Stimulated activated CD8-positive, alpha-beta memory T cell treated with anti-CD3 and anti-CD28 coated beads, Interleukin-4, amount 100 ng/mL, for 48 hours (primary cell): ENCODE data around the gene TC2N.
"Not testable (repeated sequence)": the region's sequence is repeated elsewhere in the genome, so short reads cannot be mapped to it uniquely, and the experiment has no call there.

Source experiments
- DNase-seq: peaks from one replicate; pipeline ENCODE4 v3.0.0-alpha.2; 2020

The TC2N gene

GRCh38 chr14:91867316-91867988, at the start of gene TC2N:
Gene TC2N, minus strand, starts transcription at chr14:91867536. Its CDS starts 53,767 bp downstream, at chr14:91813769.
- peak; percentile 63 for DNase-seq

DNA sequence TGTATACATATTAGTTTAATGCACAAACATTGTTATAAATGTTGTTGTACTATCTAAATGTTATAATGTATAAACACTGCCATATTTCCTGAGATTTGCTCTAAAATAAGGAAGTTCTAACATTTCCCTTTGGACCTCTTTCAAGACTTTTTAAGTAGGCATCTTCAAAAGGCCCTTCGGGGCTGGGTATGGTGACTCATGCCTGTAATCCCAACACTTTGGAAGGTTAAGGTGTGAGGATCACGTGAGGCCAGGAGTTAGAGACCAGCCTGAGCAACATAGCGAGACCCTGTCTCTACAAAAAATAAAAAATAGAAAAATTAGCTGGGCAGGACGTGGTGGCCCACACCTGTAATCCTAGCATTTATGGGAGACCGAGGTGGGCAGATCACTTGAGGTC, 44.7 kb upstream of the TC2N start:
- no peak for DNase-seq

GRCh38 chr14:91911474-91912032, 44.2 kb upstream of the TC2N start:
- peak; percentile 45 for DNase-seq

DNA sequence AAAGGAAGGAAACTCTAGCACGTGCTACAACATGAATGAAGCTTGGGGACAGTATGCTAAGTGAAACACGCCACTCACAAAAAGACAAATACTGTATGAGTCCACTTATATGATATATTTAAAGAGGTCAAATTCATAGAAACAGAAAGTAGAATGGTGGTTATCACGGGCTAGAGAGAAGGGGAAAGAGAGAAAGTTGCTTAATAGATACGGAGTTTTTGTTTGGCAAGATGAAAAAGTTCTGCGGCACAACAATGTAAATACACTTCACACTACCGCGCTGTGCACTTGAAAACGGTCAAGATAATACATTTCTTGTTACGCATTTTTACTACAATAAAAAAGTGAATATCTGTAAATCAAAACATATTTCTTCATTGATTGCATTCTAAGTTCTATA, 42.9 kb upstream of the TC2N start:
- DNase-seq = no peak

GRCh38 chr14:91906374-91906773, 39.0 kb upstream of the TC2N start:
- DNase-seq = no peak

GRCh38 chr14:91904956-91905645, 37.8 kb upstream of the TC2N start:
- no peak for DNase-seq

- no peak for DNase-seq
Measured at GRCh38 chr14:91904483-91904882, 37.1 kb upstream of the TC2N start.

DNA sequence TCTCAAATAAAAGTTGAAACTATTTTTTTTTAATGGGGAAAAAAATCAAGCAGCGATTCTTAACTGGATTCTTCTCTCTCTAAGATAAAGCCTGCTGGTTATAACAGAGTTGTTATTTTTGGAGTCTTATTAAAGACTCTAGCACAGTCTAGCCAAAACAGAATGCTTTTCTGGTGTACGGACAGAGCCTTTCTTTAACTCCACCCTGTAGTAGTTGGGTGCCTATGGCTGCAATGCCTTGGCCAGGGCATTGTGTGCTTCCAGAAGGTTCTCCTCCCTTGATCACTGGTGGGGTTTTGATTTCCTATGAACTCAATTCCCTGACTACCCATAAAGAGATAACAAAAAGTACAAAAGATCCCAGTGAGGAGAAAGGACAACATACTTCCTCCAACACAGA, 35.7 kb upstream of the TC2N start:
- no peak for DNase-seq

DNA sequence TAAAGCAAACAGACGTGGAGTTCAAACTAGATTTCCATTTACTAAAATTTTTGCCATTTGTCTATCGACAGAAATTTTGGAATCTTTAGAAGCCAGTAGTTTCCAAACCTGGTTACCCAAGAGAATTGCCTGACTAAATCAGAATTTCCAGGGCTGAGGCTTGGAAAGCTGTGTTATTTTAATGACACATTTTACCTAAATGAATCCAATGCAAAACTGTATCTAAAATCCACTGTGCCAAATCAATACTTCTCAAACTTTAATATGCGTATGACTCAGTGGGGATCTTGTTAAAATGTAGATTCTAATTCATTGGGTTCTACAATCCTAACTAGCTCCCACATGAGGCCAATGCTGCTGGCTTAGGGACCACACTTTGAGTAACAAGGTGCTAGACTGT, 35.0 kb upstream of the TC2N start:
- no peak for DNase-seq

- no peak for DNase-seq
Measured at GRCh38 chr14:91901449-91902226, 34.3 kb upstream of the TC2N start.

DNA sequence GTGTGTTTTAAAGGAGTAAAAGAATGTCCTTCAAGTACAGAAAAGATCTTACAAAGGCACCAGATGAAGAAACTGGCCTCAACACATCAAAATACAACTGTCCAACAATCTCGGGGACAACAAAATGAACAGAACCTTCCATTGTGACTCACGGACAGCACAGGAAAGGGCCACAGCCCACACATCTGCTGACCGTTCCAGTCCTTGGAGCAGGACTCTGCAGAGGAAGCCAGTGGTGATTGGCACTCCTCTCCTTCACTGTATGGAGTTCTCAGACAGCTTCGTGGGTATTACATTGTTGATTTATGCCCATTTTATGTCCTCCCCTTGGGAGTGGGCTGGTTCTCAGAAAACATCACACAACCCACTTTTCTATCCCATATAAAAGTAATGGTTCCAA, 32.5 kb upstream of the TC2N start:
- DNase-seq = no peak

- DNase-seq = no peak
Measured at GRCh38 chr14:91899213-91899612, 31.9 kb upstream of the TC2N start.

- no peak for DNase-seq
Measured at GRCh38 chr14:91898372-91898771, 31.0 kb upstream of the TC2N start.

DNA sequence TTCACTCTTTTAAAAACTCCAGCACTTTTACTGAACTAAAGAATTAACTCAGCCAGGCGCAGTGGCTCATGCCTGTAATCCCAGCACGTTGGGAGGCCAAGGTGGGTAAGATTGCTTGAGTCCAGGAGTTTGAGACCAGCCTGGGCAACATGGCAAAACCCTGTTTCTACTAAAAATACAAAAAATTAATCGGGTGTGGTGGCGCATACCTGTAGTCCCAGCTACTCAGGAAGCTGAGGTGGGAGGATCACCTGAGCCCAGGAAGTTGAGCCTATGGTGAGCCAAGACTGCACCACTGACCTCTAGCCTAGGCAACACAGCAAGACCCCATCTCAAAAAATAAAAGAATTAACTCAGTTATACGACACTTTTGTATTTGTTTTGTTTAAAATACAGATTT, 30.4 kb upstream of the TC2N start:
- not testable (repeated sequence) for DNase-seq

DNA sequence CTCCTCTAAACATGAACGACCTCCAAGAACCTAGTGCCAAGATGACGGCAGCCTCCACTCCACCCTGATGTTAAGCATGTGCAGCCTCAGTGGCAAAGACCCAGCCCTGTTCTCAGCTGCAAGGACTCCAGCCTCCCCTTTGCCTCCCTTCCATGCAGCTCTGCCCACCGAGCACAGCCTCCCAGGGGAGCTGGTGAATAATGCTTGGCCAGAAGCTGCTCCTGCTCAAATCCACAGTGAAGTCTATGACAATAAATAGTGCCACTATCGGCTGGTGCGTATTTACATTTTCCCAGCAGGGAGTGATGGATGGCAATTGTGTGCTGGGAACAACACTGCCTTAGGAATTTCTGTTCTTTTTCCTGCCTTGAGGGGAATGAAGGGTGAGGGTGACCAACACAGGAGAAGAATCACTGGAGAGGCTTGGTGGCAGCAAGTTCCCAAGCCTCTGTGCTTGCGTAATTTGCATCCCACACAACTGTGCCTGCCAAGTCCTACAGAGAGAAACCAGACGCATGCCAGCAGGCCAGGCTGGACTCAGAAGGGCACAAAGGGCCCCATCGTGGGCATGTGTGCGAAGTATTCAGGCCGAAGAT, 29.9 kb upstream of the TC2N start:
- DNase-seq = no peak

DNA sequence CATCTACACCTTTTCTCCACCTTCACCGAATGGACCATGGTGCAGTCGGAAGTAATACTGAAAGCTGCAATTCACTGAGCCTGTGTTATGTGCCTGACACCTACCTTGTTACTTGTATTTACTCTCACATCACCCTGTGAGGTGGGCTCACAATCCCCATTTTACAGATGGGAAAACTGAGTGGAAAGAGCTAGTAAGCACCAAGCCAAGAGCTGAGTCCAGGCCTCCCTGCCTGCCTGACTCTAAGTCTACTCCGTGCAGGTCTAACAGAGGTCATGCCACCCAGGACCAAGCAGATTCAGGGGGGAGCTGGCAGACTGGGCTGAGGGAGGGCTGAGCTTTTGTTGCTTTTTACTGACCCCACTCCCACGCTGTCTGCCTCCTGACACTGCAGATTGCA, 29.1 kb upstream of the TC2N start:
- DNase-seq = no peak

DNA sequence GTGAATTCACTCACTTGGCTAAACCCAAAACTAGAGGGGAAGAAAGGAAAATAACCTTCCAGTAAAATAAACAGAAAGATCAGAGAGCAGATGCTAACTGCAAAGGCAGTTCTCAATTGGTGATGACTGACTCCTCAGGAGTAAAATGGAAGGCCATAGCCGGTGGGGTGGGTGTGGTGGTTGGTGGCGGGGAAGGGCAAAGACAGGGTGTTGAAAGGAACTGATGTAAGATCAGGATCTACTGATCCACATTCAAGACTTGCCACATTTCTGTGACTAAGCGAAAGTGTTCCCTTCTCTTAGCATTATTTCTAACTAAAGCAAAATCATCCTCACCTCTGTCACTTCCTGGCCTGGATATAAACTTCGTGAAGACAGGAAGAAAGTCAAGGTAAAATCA, 26.3 kb upstream of the TC2N start:
- peak; percentile 63 for DNase-seq

DNA sequence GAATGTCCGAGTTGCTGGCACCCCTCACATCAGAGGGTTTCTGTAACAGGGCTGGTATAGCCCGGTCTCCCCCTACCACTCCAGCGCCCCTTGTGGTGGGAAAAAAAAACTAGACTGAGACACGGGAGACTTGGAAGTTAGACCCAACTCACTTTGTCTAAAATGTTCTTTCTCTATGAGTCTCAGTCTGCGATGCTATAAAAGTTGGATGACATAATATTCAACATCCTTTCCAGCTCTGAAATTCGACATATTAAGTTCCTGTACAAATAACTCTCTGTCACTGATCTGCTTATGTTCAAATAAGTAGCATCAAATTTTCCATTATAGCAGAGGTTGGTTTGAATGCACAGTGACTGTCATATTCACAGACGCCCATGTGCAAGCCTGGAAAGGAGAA, 25.7 kb upstream of the TC2N start:
- DNase-seq = peak; percentile 47

DNA sequence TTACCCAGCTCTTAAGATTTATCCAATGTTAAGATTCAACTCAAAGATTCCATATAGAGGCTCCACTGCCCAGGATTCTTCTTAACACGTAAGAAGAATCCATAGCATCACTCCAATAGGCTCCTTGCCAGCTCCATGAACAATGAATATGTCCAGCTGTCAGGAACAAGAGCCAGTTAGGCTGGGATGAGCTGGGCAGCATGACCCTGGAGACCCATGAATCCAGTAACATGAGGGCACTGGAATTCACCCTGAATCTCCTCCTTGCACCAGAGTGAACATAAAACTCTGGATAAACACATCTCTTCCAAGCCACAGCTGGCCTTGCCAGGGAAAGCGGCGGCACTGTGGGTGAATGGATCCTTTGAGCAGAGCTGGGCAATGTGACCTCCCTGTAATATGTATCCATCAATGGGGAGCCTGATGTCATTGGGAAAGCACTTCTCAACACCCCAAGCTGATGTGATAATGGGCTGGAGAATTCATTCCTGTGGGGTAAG, 24.4 kb upstream of the TC2N start:
- DNase-seq = no peak

DNA sequence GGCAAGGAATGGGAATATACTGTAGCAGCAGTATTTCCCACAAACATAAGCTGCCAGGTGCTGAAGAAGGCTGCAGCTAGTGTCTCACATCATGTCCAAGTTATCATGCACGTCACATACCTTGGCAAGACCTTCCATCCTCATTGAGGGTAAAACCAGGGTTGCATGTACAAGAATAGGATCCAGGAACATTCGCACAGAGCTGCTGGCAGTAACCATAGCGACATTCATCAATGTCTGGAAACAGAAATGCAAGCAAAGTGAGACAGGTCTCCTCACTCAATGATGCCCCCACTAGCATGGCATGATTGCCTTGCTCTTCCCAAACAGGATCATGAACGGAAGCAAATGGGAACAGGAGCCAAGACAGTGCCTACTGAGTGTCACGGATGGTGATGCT, 23.8 kb upstream of the TC2N start:
- DNase-seq = no peak

DNA sequence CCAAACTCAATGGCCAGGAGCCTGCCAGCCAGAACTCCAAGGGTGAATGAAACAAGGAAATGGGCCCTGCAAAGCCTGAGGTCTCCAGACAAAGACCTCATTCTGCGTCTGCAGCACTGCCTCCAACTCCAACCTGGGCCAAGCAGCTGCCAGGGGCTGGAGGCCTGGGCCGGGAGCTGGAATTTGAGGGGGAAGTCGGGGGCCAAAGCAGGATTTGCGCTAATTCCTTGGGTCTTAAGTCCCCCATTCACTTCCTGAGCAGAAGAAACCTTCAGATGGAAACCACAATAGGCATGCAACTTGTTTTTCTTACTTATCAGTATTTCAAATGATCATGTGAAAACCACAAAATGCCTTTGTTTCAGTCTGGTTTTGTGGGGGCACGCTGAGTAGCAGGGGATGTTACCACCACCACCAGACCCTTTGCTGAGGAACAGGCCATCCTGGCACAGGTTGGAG, 23.0 kb upstream of the TC2N start:
- DNase-seq = no peak

DNA sequence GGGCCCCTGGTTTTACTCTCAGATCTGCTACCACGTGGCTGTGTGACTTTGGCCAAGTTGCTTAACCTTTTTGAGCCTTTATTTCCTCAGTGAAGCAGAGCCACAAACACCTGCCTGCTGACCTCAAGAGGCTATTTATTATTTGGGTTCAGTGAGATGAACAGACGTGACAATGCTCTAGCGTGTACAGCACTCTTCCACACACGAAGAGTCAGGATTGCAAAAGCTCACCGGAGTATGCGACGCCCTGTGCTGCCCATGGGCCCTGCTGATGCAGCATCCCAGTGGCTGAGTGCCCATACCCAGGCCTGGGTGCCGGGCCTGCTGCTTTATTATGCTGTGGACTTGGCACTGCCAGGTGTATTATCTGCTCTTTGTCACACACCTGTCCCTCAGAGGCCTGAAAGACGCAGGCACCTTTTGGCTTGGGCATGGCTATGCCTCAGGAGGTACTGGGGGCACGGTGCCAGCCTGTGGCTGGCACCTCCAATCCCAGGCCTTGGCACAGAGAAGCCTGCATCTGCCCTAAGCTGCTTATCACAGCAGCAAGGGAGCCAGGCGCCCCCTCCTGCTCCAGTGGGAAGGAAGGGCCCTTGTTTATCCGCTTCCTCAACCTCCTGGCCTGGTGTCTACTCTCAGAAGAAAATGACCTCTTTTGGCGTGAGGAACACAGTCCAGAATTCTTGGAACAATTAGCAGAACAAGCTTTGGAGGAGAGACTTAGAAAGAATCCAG, 22.3 kb upstream of the TC2N start:
- DNase-seq = no peak
